Endothelial cell of umbilical vein (primary cell): ENCODE measurements around the gene KCTD1. TPM values are rescaled to one million over a fixed set of nuclear protein-coding genes. Genes with fewer than 3 reads are reported as not detected.

Experiments
- BruUV-seq: library from RNA; stranded (reverse); fragments of 400-500 nt; replicated peaks from 2 replicates; lab custom pipeline; 2021; lab: Mats Ljungman, UMichigan
- CTCF ChIA-PET: fragments of 300-600, 350-600 bp; sonication (Branson Sonifier 250); formaldehyde crosslinking; loops from one replicate; lab custom pipeline; 2021; ENCODE audit warnings: antibody characterized with exemption, inconsistent platforms; lab: Charles Lee
- POLR2A ChIA-PET: fragments of 300-600, 350-600 bp; sonication (Branson Sonifier 250); formaldehyde crosslinking; loops from one replicate; lab custom pipeline; 2021; ENCODE audit warnings: antibody characterized with exemption, inconsistent platforms; lab: Charles Lee
- DNase-seq: peaks from one replicate; pipeline ENCODE4 v3.0.0-alpha.2; 2011; ENCODE audit warnings: low read depth, low spot score
- FAIRE-seq: peaks from 2 replicates; lab custom pipeline; 2011; peaks lifted over from hg19 to GRCh38; lab: Jason Lieb, UNC
- H2AFZ ChIP-seq: 2 replicates; pipeline ENCODE4 v1.6.0; 2012; ENCODE audit warnings: low read depth, low read length, control low read depth, inconsistent platforms
- H3K27ac ChIP-seq: 2 replicates; pipeline ENCODE4 v1.5.1; 2011; ENCODE audit warnings: low read depth, mild to moderate bottlenecking, control low read depth, low read length, moderate library complexity; ENCODE audit not compliant: insufficient read depth
- H3K27me3 ChIP-seq, 2 experiments: 2 replicates each; pipeline versions ENCODE4 v1.6.0 to v1.6.1; 2011; ENCODE audit warnings: low read length in 2 of 2, mixed read lengths in 1 of 2; ENCODE audit not compliant: control insufficient read depth in 2 of 2, insufficient read depth in 2 of 2
- H3K36me3 ChIP-seq, 2 experiments: 2 replicates in 1 of 2; 3 replicates in 1 of 2; pipeline ENCODE4 v1.5.1; 2011; ENCODE audit warnings: low read length in 2 of 2, mild to moderate bottlenecking in 1 of 2, moderate library complexity in 1 of 2; ENCODE audit not compliant: control insufficient read depth in 2 of 2, insufficient read depth in 2 of 2; ENCODE audit errors: extremely low read depth in 1 of 2
- H3K4me1 ChIP-seq: 3 replicates; pipeline ENCODE4 v1.5.1; 2011; ENCODE audit warnings: mild to moderate bottlenecking, low read length; ENCODE audit not compliant: control insufficient read depth, insufficient read depth; ENCODE audit errors: extremely low read depth
- H3K4me2 ChIP-seq: 2 replicates; pipeline ENCODE4 v1.6.1; 2011; ENCODE audit warnings: low read length, control low read depth, mixed read lengths; ENCODE audit not compliant: insufficient read depth
- H3K4me3 ChIP-seq, 3 experiments: fragments of 200-600 bp in 1 of 3; sonication (generic), shearing (Covaris generic) in 1 of 3; replicated peaks in 1 of 3; 2 replicates each; pipeline ENCODE4 v1.5.1; 2011 to 2016; ENCODE audit warnings: control low read depth in 3 of 3, low read length in 3 of 3, mild to moderate bottlenecking in 2 of 3, inconsistent platforms in 1 of 3, low read depth in 1 of 3, moderate library complexity in 1 of 3; ENCODE audit not compliant: insufficient read depth in 1 of 3
- H3K79me2 ChIP-seq: 2 replicates; pipeline ENCODE4 v1.6.0; 2012; ENCODE audit warnings: low read length, inconsistent platforms; ENCODE audit not compliant: control insufficient read depth, insufficient read depth
- H3K9ac ChIP-seq: replicated peaks from 2 replicates; pipeline ENCODE3; 2011; ENCODE audit warnings: low read length, control low read depth; ENCODE audit not compliant: insufficient read depth; ENCODE audit errors: extremely low read depth
- H3K9me1 ChIP-seq: replicated peaks from 3 replicates; pipeline ENCODE4 v1.6.0; 2011; ENCODE audit warnings: mild to moderate bottlenecking, low read length; ENCODE audit not compliant: control insufficient read depth, insufficient read depth; ENCODE audit errors: extremely low read depth
- H3K9me3 ChIP-seq: replicated peaks from 2 replicates; pipeline ENCODE4 v1.5.1; 2012; ENCODE audit warnings: low read length, inconsistent platforms; ENCODE audit not compliant: control insufficient read depth, insufficient read depth
- H4K20me1 ChIP-seq: replicated peaks from 2 replicates; pipeline ENCODE3; 2011; ENCODE audit warnings: mild to moderate bottlenecking, low read length; ENCODE audit not compliant: control insufficient read depth, insufficient read depth; ENCODE audit errors: extremely low read depth
- CTCF ChIP-seq, 2 donors: IDR thresholded peaks; 1 replicate in 1 of 2; 2 replicates in 1 of 2; pipeline ENCODE4 v1.5.1; 2011; ENCODE audit warnings: low read length in 2 of 2, mild to moderate bottlenecking in 2 of 2, moderate library complexity in 2 of 2, control low read depth in 1 of 2, inconsistent platforms in 1 of 2, low read depth in 1 of 2; ENCODE audit not compliant: insufficient read depth in 1 of 2; ENCODE audit errors: extremely low read depth in 1 of 2
- EZH2 ChIP-seq: IDR thresholded peaks from 2 replicates; pipeline ENCODE4 v1.6.1; 2012; ENCODE audit warnings: borderline replicate concordance, low read depth, mild to moderate bottlenecking, moderate library complexity, low read length, inconsistent platforms; ENCODE audit not compliant: severe bottlenecking
- FOS ChIP-seq: IDR thresholded peaks from 2 replicates; pipeline ENCODE4 v1.6.1; 2011; ENCODE audit warnings: mild to moderate bottlenecking, low read length, moderate library complexity, borderline replicate concordance; ENCODE audit not compliant: insufficient read depth
- GATA2 ChIP-seq: IDR thresholded peaks from 2 replicates; pipeline ENCODE4 v1.7.0; 2011; ENCODE audit warnings: low read depth, mild to moderate bottlenecking, moderate library complexity, mixed read lengths, low read length; ENCODE audit not compliant: insufficient read length, insufficient read depth
- JUN ChIP-seq: IDR thresholded peaks from 2 replicates; pipeline ENCODE4 v1.6.1; 2011; ENCODE audit warnings: borderline replicate concordance, low read depth; ENCODE audit not compliant: insufficient read length, insufficient read depth
- MAX ChIP-seq: IDR thresholded peaks from 2 replicates; pipeline ENCODE4 v1.6.1; 2011; ENCODE audit not compliant: insufficient read depth, insufficient read length
- MYC ChIP-seq: IDR thresholded peaks from one replicate; pipeline ENCODE4 v1.6.1; 2011; ENCODE audit warnings: mild to moderate bottlenecking, low read depth, low read length
- POLR2A ChIP-seq: IDR thresholded peaks from 2 replicates; pipeline ENCODE4 v1.6.1; 2012; ENCODE audit warnings: low read depth, mild to moderate bottlenecking, control low read depth, low read length
- POLR2AphosphoS5 ChIP-seq: IDR thresholded peaks from 2 replicates; pipeline ENCODE4 v1.6.1; 2012; ENCODE audit warnings: low read depth, mild to moderate bottlenecking, control low read depth, low read length, moderate library complexity; ENCODE audit not compliant: insufficient read depth
- dilution Hi-C: fragments of 300-500 bp; cut with MboI; formaldehyde crosslinking; loops from one replicate; pipeline ENCODE4 v1.15.0; 2019; ENCODE audit warnings: low sequenced_read_pairs; ENCODE audit not compliant: extremely low pct_ligation_motif_present
- intact Hi-C: fragments of 100-400 bp; cut with micrococcal nuclease; formaldehyde crosslinking; loops from one replicate; pipeline ENCODE4 v1.10.0; 2022
- polyA plus RNA-seq, 4 experiments: library from polyadenylated mRNA; depleted of rRNA in 3 of 4; stranded (reverse) in 3 of 4; unstranded in 1 of 4; fragments of >200 nt; gene quantifications; 2 replicates each; pipeline versions ENCODE4 v1.2.1 to v1.2.3, GENCODE V29; 2011 to 2012; ENCODE audit warnings: missing spikeins in 1 of 4
- total RNA-seq: library from RNA; stranded (reverse); gene quantifications from 2 replicates; pipeline ENCODE4 v1.2.3, GENCODE V29; 2021

Gene KCTD1
- total and polyA plus RNA-seq, 2 donors (not counting 3 experiments of a cell fraction or from before 2014, with no cell fraction given) = 6.1 to 12.1 TPM

- H3K9me3 ChIP-seq = no peaks in the 10 kb centered on the region
- no peak overlapping the region for H3K4me3 ChIP-seq
- TF ChIP-seq GATA2 (no peak), MYC (no peak), EZH2 (no peak), CTCF (IDR thresholded peaks at IDR 0.05; ENCODE audit: extremely low read depth in 1 of 2, insufficient read depth in 1 of 2, low read depth in 1 of 2, low read length in 2 of 2) (no peak), MAX (no peak), POLR2AphosphoS5 (no peak), JUN (no peak), FOS (no peak), POLR2A (no peak)
- H3K27me3 ChIP-seq = no peaks in the 10 kb centered on the region
- H3K9me1 ChIP-seq = no peaks in the 10 kb centered on the region
- H3K36me3 ChIP-seq = no peaks in the 10 kb centered on the region
- ChIA-PET POLR2A (no interaction called here), CTCF (no interaction called here)
- H3K4me1 ChIP-seq = no peaks in the 10 kb centered on the region
- dilution Hi-C loops = no loop called here
- no TSS peak for BruUV-seq
- H3K79me2 ChIP-seq = no peaks in the 10 kb centered on the region
- H3K4me2 ChIP-seq = no peak overlapping the region
- no peaks in the 10 kb centered on the region for H4K20me1 ChIP-seq
- intact Hi-C loops = no loop called here
- no peak overlapping the region for H3K9ac ChIP-seq
- FAIRE-seq (no peak), DNase-seq (no peak)
- no peak overlapping the region for H2AFZ ChIP-seq
- no peak overlapping the region for H3K27ac ChIP-seq
Measured at GRCh38 chr18:26422472-26423162, 125.7 kb downstream of the KCTD1 start.
